GM21390 (cell line): ENCODE measurements around the gene ACAD11.

Source experiments
- ATAC-seq: cut with Tn5 transposase; IDR thresholded peaks from one replicate; pipeline ENCODE4 v1.9.1; 2021; ENCODE audit not compliant: unreplicated experiment

Gene ACAD11

GRCh38 chr3:132659365-132660051 lies at the start of gene ACAD11:
Gene ACAD11 (minus strand): TSS chr3:132659809. CDS start chr3:132659751, 58 bp downstream.
- peak; percentile 53 for ATAC-seq

- no peak for ATAC-seq
These were observed 44.1 kb upstream of the ACAD11 start for GRCh38 chr3:132703733-132704132.

- ATAC-seq = no peak
These were observed 35.8 kb upstream of the ACAD11 start for GRCh38 chr3:132695422-132695821.

- no peak for ATAC-seq
These were observed 35.4 kb upstream of the ACAD11 start for GRCh38 chr3:132694991-132695390.

- ATAC-seq = no peak
These were observed 30.4 kb upstream of the ACAD11 start for GRCh38 chr3:132690040-132690439.

- no peak for ATAC-seq
These were observed 22.6 kb upstream of the ACAD11 start for GRCh38 chr3:132682201-132682600.

- ATAC-seq = no peak
These were observed 21.8 kb upstream of the ACAD11 start for GRCh38 chr3:132681421-132681820.

GRCh38 chr3:132679911-132680310 lies 20.3 kb upstream of the ACAD11 start:
- ATAC-seq = no peak

- no peak for ATAC-seq
These were observed 15.8 kb upstream of the ACAD11 start for GRCh38 chr3:132675408-132675807.

GRCh38 chr3:132669256-132669777 lies 9.7 kb upstream of the ACAD11 start:
- ATAC-seq = no peak

- no peak for ATAC-seq
These were observed 5.7 kb upstream of the ACAD11 start for GRCh38 chr3:132665230-132665745.

GRCh38 chr3:132662212-132662611 lies 2.6 kb upstream of the ACAD11 start:
- ATAC-seq = no peak

GRCh38 chr3:132661101-132661500 lies 1.5 kb upstream of the ACAD11 start:
- no peak for ATAC-seq

GRCh38 chr3:132660811-132661070 lies 1.1 kb upstream of the ACAD11 start:
- no peak for ATAC-seq

- ATAC-seq = peak; percentile 71
These were observed 622 bp upstream of the ACAD11 start, which contains the start of gene UBA5 for GRCh38 chr3:132660052-132660810. Gene UBA5 (plus strand): TSS chr3:132660329. CDS start chr3:132660538, 209 bp downstream.

GRCh38 chr3:132659000-132659364 lies 627 bp downstream of the ACAD11 start:
- ATAC-seq = no peak

- ATAC-seq = no peak
These were observed 1.5 kb downstream of the ACAD11 start for GRCh38 chr3:132657869-132658747.

- ATAC-seq = no peak
These were observed 4.1 kb downstream of the ACAD11 start for GRCh38 chr3:132655471-132655870.

GRCh38 chr3:132654721-132655120 lies 4.9 kb downstream of the ACAD11 start:
- no peak for ATAC-seq

GRCh38 chr3:132654190-132654589 lies 5.4 kb downstream of the ACAD11 start:
- no peak for ATAC-seq

- ATAC-seq = no peak
These were observed 6.9 kb downstream of the ACAD11 start for GRCh38 chr3:132652640-132653270.
